Anterior cingulate cortex (tissue), 58 donors: ENCODE data around the gene CORO7.

Source experiments
- DNase-seq, 58 donors: peaks; one replicate each; lab custom pipeline; 2025; lab: John Stamatoyannopoulos, UW

CORO7 gene

DNA sequence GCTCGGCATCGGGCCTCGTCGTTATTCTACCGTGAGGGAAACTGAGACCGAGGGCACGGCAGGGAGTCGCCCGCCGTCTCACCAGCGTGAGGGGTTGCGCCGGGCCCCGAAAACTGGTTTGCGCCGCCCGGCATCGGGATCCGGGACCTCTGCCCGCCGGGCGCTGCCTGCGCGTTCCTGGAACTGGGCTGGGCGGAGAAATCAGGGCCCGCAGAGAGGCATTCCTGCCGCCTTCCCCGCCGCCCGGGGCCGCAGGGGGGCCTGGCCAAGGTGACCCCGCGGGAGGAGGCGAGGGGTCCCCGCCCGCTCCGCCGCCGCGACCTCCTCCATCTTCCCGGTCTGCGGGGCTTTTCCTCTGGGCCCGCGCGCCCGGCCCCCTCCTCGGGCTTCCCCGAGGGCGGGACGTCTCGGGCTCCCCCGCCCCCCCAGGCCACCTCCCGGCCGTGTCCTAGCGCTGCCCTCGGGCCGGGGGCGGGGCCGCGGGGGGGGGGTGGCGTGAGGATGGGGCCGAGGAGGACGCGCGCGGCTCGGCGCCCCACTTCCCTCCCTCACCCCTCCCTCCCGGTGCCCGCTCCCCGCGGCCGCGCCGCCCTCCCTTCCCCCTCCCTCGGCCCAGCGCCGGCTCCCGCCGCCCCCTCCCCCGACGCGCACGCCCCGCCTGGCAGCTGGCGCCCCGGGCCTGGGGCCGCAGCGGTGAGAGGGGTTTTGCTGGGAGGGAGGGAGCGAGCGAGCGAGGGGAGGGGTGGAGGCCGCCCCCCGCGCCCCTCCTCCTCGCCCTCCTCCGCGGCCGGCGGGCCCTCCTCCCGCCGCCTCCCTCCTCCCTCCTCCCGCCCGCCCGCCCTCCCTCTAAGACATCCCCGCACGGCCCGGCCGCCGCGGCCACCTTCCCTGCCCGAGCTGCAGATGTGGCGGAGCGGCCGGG lies 100.9 kb downstream of the CORO7 start, which contains the start of gene GLIS2:
Gene GLIS2, plus strand, starts transcription at position 882 of the 922 bp plus-strand sequence. CDS start 16,214 bp downstream, outside the sequence.
- DNase-seq = peak in 43 of 58 donors; percentile 13 to 85 (median 56)

- peak in 3 of 58 donors; percentile 14 to 29 (median 28) for DNase-seq
These were observed 101.7 kb downstream of the CORO7 start for GRCh38 chr16:4314532-4315185.

DNA sequence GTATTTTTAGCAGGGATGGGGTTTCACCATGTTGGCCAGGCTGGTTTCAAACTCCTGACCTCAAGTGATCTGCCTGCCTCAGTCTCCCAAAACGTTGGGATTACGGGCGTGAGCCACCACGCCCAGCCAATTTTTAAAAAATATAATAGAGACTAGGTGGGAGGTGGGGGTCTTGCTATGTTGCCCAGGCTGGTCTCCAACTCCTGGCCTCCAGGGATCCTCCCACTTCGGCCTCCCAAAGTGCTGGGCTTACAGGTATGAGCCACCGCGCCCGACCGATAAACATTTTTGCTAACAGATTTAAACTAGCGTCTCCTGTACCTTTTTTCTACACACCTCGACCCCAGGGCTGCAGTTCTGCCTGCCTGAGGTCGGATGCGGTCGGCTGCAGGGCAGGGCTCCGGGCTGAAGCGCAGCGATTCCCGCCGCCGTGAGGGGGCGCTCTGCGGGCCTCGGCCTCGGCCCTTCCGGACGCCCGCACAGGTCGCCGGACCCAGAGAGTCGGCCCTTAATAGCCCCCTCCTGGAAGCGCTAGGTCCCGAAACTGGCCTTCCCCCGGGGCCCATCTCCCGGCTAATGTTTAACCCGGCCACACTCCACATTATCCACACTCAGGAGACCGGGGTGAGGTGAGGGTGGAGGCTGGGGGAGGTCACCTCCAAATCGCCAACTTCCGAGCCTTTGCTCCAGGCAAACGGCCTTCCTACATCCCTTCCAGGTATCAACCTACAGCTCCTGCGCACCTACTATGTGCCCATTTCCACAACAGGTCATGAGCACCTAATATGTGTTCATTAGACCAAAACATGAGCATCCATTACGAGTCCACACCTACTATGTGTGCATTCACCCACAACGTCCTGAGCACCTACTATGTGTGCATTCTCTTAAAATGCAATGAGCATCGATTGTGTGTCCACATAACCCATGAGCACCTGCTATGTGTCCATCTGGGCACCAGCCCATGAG lies 102.5 kb downstream of the CORO7 start:
- DNase-seq = no peak

GRCh38 chr16:4309833-4310266 lies 106.5 kb downstream of the CORO7 start:
- peak in 3 of 58 donors; percentile 5 to 30 (median 17) for DNase-seq

GRCh38 chr16:4309102-4309832 lies 107.1 kb downstream of the CORO7 start:
- no peak for DNase-seq

GRCh38 chr16:4307215-4308037 lies 109.0 kb downstream of the CORO7 start:
- DNase-seq = peak in 57 of 58 donors; percentile 49 to 88 (median 80)

GRCh38 chr16:4306470-4307214 lies 109.8 kb downstream of the CORO7 start:
- peak in 1 of 58 donors; percentile 26 for DNase-seq
